Measurements from ENCODE around the gene MRTFA. TPM values are rescaled to one million over a fixed set of nuclear protein-coding genes. Genes with fewer than 3 reads are reported as not detected.

The MRTFA gene
- total and polyA plus RNA-seq, 3 donors from 2014 or later = 59.5 to 162 (median 158) TPM

GRCh38 chr22:40404251-40405177 is 232.0 kb downstream of the MRTFA start:
- DNase-seq = no peak
- Histone ChIP-seq H3K27me3 (no peaks in the 10 kb centered on the region), H3K27ac (no peak overlapping the region), H3K9me3 (no peaks in the 10 kb centered on the region), H3K36me3 (ENCODE audit: low read depth, missing control alignments) (no peaks in the 10 kb centered on the region), H3K4me1 (no peaks in the 10 kb centered on the region), H3K4me3 (no peak overlapping the region)
- intact Hi-C loops (cut with DNase I; ENCODE audit: low total_unique reads) = no loop called here
- WGBS, 2 donors = 72 to 83% methylated on average over 19 to 25 of the region's 25 CpGs
- TF ChIP-seq POLR2A (IDR thresholded peaks at IDR 0.05) (no peak), CTCF (IDR thresholded peaks at IDR 0.05) (no peak)

GRCh38 chr22:40403651-40404050 is 232.9 kb downstream of the MRTFA start:
- intact Hi-C loops (cut with DNase I; ENCODE audit: low total_unique reads) = no loop called here
- DNase-seq = no peak
- Histone ChIP-seq H3K27me3 (no peaks in the 10 kb centered on the region), H3K4me1 (no peaks in the 10 kb centered on the region), H3K36me3 (ENCODE audit: low read depth, missing control alignments) (no peaks in the 10 kb centered on the region), H3K9me3 (no peaks in the 10 kb centered on the region), H3K4me3 (no peak overlapping the region), H3K27ac (no peak overlapping the region)
- TF ChIP-seq CTCF (IDR thresholded peaks at IDR 0.05) (no peak), POLR2A (IDR thresholded peaks at IDR 0.05) (no peak)
- 93% methylated on average over 7 of the region's 7 CpGs for WGBS, 2 donors

- H3K27ac ChIP-seq = no peak overlapping the region
- TF ChIP-seq POLR2A (IDR thresholded peaks at IDR 0.05) = no peak
- TF ChIP-seq CTCF (IDR thresholded peaks at IDR 0.05) = no peak
- H3K27me3 ChIP-seq = no peaks in the 10 kb centered on the region
- DNase-seq = no peak
- 88 to 96% methylated on average over 2 to 3 of the region's 3 CpGs for WGBS, 2 donors
- no peak overlapping the region for H3K4me3 ChIP-seq
- H3K4me1 ChIP-seq = no peaks in the 10 kb centered on the region
- H3K9me3 ChIP-seq = no peaks in the 10 kb centered on the region
- intact Hi-C loops (cut with DNase I; ENCODE audit: low total_unique reads) = no loop called here
- H3K36me3 ChIP-seq (ENCODE audit: low read depth, missing control alignments) = no peaks in the 10 kb centered on the region
These were observed 233.4 kb downstream of the MRTFA start for GRCh38 chr22:40403141-40403540.

- intact Hi-C loops (cut with DNase I; ENCODE audit: low total_unique reads) = no loop called here
- TF ChIP-seq POLR2A (IDR thresholded peaks at IDR 0.05) (no peak), CTCF (IDR thresholded peaks at IDR 0.05) (no peak)
- Histone ChIP-seq H3K4me3 (no peak overlapping the region), H3K4me1 (no peaks in the 10 kb centered on the region), H3K36me3 (ENCODE audit: low read depth, missing control alignments) (no peaks in the 10 kb centered on the region), H3K27ac (no peak overlapping the region), H3K27me3 (no peaks in the 10 kb centered on the region), H3K9me3 (no peaks in the 10 kb centered on the region)
- no peak for DNase-seq
- WGBS, 2 donors = 92 to 97% methylated on average over 8 of the region's 8 CpGs
These were observed 234.5 kb downstream of the MRTFA start for GRCh38 chr22:40401981-40402406.
